Endothelial cell of umbilical vein (primary cell): ENCODE data around the gene CNKSR1. TPM values are rescaled to one million over a fixed set of nuclear protein-coding genes. Genes with fewer than 3 reads are reported as not detected.

Source experiments
- BruUV-seq: library from RNA; stranded (reverse); fragments of 400-500 nt; replicated peaks from 2 replicates; lab custom pipeline; 2021; lab: Mats Ljungman, UMichigan
- CTCF ChIA-PET: fragments of 300-600, 350-600 bp; sonication (Branson Sonifier 250); formaldehyde crosslinking; loops from one replicate; lab custom pipeline; 2021; ENCODE audit warnings: antibody characterized with exemption, inconsistent platforms; lab: Charles Lee
- POLR2A ChIA-PET: fragments of 300-600, 350-600 bp; sonication (Branson Sonifier 250); formaldehyde crosslinking; loops from one replicate; lab custom pipeline; 2021; ENCODE audit warnings: antibody characterized with exemption, inconsistent platforms; lab: Charles Lee
- DNase-seq: peaks from one replicate; pipeline ENCODE4 v3.0.0-alpha.2; 2011; ENCODE audit warnings: low read depth, low spot score
- FAIRE-seq: peaks from 2 replicates; lab custom pipeline; 2011; peaks lifted over from hg19 to GRCh38; lab: Jason Lieb, UNC
- H2AFZ ChIP-seq: 2 replicates; pipeline ENCODE4 v1.6.0; 2012; ENCODE audit warnings: low read depth, low read length, control low read depth, inconsistent platforms
- H3K27ac ChIP-seq: 2 replicates; pipeline ENCODE4 v1.5.1; 2011; ENCODE audit warnings: low read depth, mild to moderate bottlenecking, control low read depth, low read length, moderate library complexity; ENCODE audit not compliant: insufficient read depth
- H3K27me3 ChIP-seq, 2 experiments: 2 replicates each; pipeline versions ENCODE4 v1.6.0 to v1.6.1; 2011; ENCODE audit warnings: low read length in 2 of 2, mixed read lengths in 1 of 2; ENCODE audit not compliant: control insufficient read depth in 2 of 2, insufficient read depth in 2 of 2
- H3K36me3 ChIP-seq, 2 experiments: 2 replicates in 1 of 2; 3 replicates in 1 of 2; pipeline ENCODE4 v1.5.1; 2011; ENCODE audit warnings: low read length in 2 of 2, mild to moderate bottlenecking in 1 of 2, moderate library complexity in 1 of 2; ENCODE audit not compliant: control insufficient read depth in 2 of 2, insufficient read depth in 2 of 2; ENCODE audit errors: extremely low read depth in 1 of 2
- H3K4me1 ChIP-seq: 3 replicates; pipeline ENCODE4 v1.5.1; 2011; ENCODE audit warnings: mild to moderate bottlenecking, low read length; ENCODE audit not compliant: control insufficient read depth, insufficient read depth; ENCODE audit errors: extremely low read depth
- H3K4me2 ChIP-seq: 2 replicates; pipeline ENCODE4 v1.6.1; 2011; ENCODE audit warnings: low read length, control low read depth, mixed read lengths; ENCODE audit not compliant: insufficient read depth
- H3K4me3 ChIP-seq, 3 experiments: fragments of 200-600 bp in 1 of 3; sonication (generic), shearing (Covaris generic) in 1 of 3; replicated peaks in 1 of 3; 2 replicates each; pipeline ENCODE4 v1.5.1; 2011 to 2016; ENCODE audit warnings: control low read depth in 3 of 3, low read length in 3 of 3, mild to moderate bottlenecking in 2 of 3, inconsistent platforms in 1 of 3, low read depth in 1 of 3, moderate library complexity in 1 of 3; ENCODE audit not compliant: insufficient read depth in 1 of 3
- H3K79me2 ChIP-seq: 2 replicates; pipeline ENCODE4 v1.6.0; 2012; ENCODE audit warnings: low read length, inconsistent platforms; ENCODE audit not compliant: control insufficient read depth, insufficient read depth
- H3K9ac ChIP-seq: replicated peaks from 2 replicates; pipeline ENCODE3; 2011; ENCODE audit warnings: low read length, control low read depth; ENCODE audit not compliant: insufficient read depth; ENCODE audit errors: extremely low read depth
- H3K9me1 ChIP-seq: replicated peaks from 3 replicates; pipeline ENCODE4 v1.6.0; 2011; ENCODE audit warnings: mild to moderate bottlenecking, low read length; ENCODE audit not compliant: control insufficient read depth, insufficient read depth; ENCODE audit errors: extremely low read depth
- H3K9me3 ChIP-seq: replicated peaks from 2 replicates; pipeline ENCODE4 v1.5.1; 2012; ENCODE audit warnings: low read length, inconsistent platforms; ENCODE audit not compliant: control insufficient read depth, insufficient read depth
- H4K20me1 ChIP-seq: replicated peaks from 2 replicates; pipeline ENCODE3; 2011; ENCODE audit warnings: mild to moderate bottlenecking, low read length; ENCODE audit not compliant: control insufficient read depth, insufficient read depth; ENCODE audit errors: extremely low read depth
- CTCF ChIP-seq, 2 donors: IDR thresholded peaks; 1 replicate in 1 of 2; 2 replicates in 1 of 2; pipeline ENCODE4 v1.5.1; 2011; ENCODE audit warnings: low read length in 2 of 2, mild to moderate bottlenecking in 2 of 2, moderate library complexity in 2 of 2, control low read depth in 1 of 2, inconsistent platforms in 1 of 2, low read depth in 1 of 2; ENCODE audit not compliant: insufficient read depth in 1 of 2; ENCODE audit errors: extremely low read depth in 1 of 2
- EZH2 ChIP-seq: IDR thresholded peaks from 2 replicates; pipeline ENCODE4 v1.6.1; 2012; ENCODE audit warnings: borderline replicate concordance, low read depth, mild to moderate bottlenecking, moderate library complexity, low read length, inconsistent platforms; ENCODE audit not compliant: severe bottlenecking
- FOS ChIP-seq: IDR thresholded peaks from 2 replicates; pipeline ENCODE4 v1.6.1; 2011; ENCODE audit warnings: mild to moderate bottlenecking, low read length, moderate library complexity, borderline replicate concordance; ENCODE audit not compliant: insufficient read depth
- GATA2 ChIP-seq: IDR thresholded peaks from 2 replicates; pipeline ENCODE4 v1.7.0; 2011; ENCODE audit warnings: low read depth, mild to moderate bottlenecking, moderate library complexity, mixed read lengths, low read length; ENCODE audit not compliant: insufficient read length, insufficient read depth
- JUN ChIP-seq: IDR thresholded peaks from 2 replicates; pipeline ENCODE4 v1.6.1; 2011; ENCODE audit warnings: borderline replicate concordance, low read depth; ENCODE audit not compliant: insufficient read length, insufficient read depth
- MAX ChIP-seq: IDR thresholded peaks from 2 replicates; pipeline ENCODE4 v1.6.1; 2011; ENCODE audit not compliant: insufficient read depth, insufficient read length
- MYC ChIP-seq: IDR thresholded peaks from one replicate; pipeline ENCODE4 v1.6.1; 2011; ENCODE audit warnings: mild to moderate bottlenecking, low read depth, low read length
- POLR2A ChIP-seq: IDR thresholded peaks from 2 replicates; pipeline ENCODE4 v1.6.1; 2012; ENCODE audit warnings: low read depth, mild to moderate bottlenecking, control low read depth, low read length
- POLR2AphosphoS5 ChIP-seq: IDR thresholded peaks from 2 replicates; pipeline ENCODE4 v1.6.1; 2012; ENCODE audit warnings: low read depth, mild to moderate bottlenecking, control low read depth, low read length, moderate library complexity; ENCODE audit not compliant: insufficient read depth
- dilution Hi-C: fragments of 300-500 bp; cut with MboI; formaldehyde crosslinking; loops from one replicate; pipeline ENCODE4 v1.15.0; 2019; ENCODE audit warnings: low sequenced_read_pairs; ENCODE audit not compliant: extremely low pct_ligation_motif_present
- intact Hi-C: fragments of 100-400 bp; cut with micrococcal nuclease; formaldehyde crosslinking; loops from one replicate; pipeline ENCODE4 v1.10.0; 2022
- polyA plus RNA-seq, 4 experiments: library from polyadenylated mRNA; depleted of rRNA in 3 of 4; stranded (reverse) in 3 of 4; unstranded in 1 of 4; fragments of >200 nt; gene quantifications; 2 replicates each; pipeline versions ENCODE4 v1.2.1 to v1.2.3, GENCODE V29; 2011 to 2012; ENCODE audit warnings: missing spikeins in 1 of 4
- total RNA-seq: library from RNA; stranded (reverse); gene quantifications from 2 replicates; pipeline ENCODE4 v1.2.3, GENCODE V29; 2021

The CNKSR1 gene
- total and polyA plus RNA-seq, 2 donors (not counting 3 experiments of a cell fraction or from before 2014, with no cell fraction given): 0.22 TPM; not detected in 1

GRCh38 chr1:26190373-26190987, 13.2 kb downstream of the CNKSR1 start, which contains the start of gene CATSPER4:
Gene CATSPER4 (plus strand): TSS chr1:26190602. CDS start chr1:26190628, 26 bp downstream.
- intact Hi-C loops: no loop called here
- H3K4me2 ChIP-seq: no peak within 1 kb of the TSS
- no peak within 1 kb of the TSS for H3K4me3 ChIP-seq
- no peak within 1 kb of the TSS for H2AFZ ChIP-seq
- no peak within 1 kb of the TSS for H3K9ac ChIP-seq
- ChIA-PET POLR2A (no interaction called here), CTCF (interaction anchor here (1.1 to 2.6 kb wide), 4 partner anchors 21 to 227 kb away, joined by 4 to 12 read pairs (median 8); partner anchors contain the start of genes CEP85 and ZNF593)
- no TSS peak for BruUV-seq
- no peaks in the 10 kb centered on the region for H3K36me3 ChIP-seq
- H3K9me1 ChIP-seq: no peaks in the 10 kb centered on the region
- no peaks in the 10 kb centered on the region for H3K79me2 ChIP-seq
- FAIRE-seq: no peak
- H3K9me3 ChIP-seq: no peaks in the 10 kb centered on the region
- dilution Hi-C loops: no loop called here
- no peaks in the 10 kb centered on the region for H4K20me1 ChIP-seq
- no peak for TF ChIP-seq MAX
- TF ChIP-seq JUN: no peak
- TF ChIP-seq EZH2: no peak
- no peak for TF ChIP-seq POLR2AphosphoS5
- no peak for TF ChIP-seq GATA2
- TF ChIP-seq MYC: no peak
- TF ChIP-seq CTCF (IDR thresholded peaks at IDR 0.05; ENCODE audit: extremely low read depth in 1 of 2, insufficient read depth in 1 of 2, low read depth in 1 of 2, low read length in 2 of 2): peak in 1 of 2 donors; percentile 12
- TF ChIP-seq POLR2A: no peak
- TF ChIP-seq FOS: no peak
- no peak within 1 kb of the TSS for H3K27ac ChIP-seq
- no peak for DNase-seq
- no peaks in the 10 kb centered on the region for H3K4me1 ChIP-seq
- H3K27me3 ChIP-seq: peaks cover 0 to 5% of the 10 kb centered on the region in 2 experiments
